Measurements from ENCODE around the gene PARN. TPM values are rescaled to one million over a fixed set of nuclear protein-coding genes. Genes with fewer than 3 reads are reported as not detected.

The PARN gene
- total RNA-seq, result 32.3 and 41.6 TPM in 2 replicates

GRCh38 chr16:14629919-14630619 is at the start of gene PARN:
Gene PARN, minus strand, starts transcription at chr16:14630260. Its CDS starts 135 bp downstream, at chr16:14630125.

GRCh38 chr16:14632693-14633569 is 2.9 kb upstream of the PARN start, which contains the start of gene BFAR:
Gene BFAR, plus strand, starts transcription at chr16:14632951. Its CDS starts 11,396 bp downstream, at chr16:14644347.

Other genes with a start within 250 kb of the PARN start
- 101 and 102 TPM in 2 replicates for gene BFAR, start 2.7 kb upstream of the PARN start, total RNA-seq
- gene PLA2G10, start 64.0 kb upstream of the PARN start, total RNA-seq, result not detected in 2 replicates
- 0.33 and 1.2 TPM in 2 replicates for gene NPIPA3, start 73.2 kb upstream of the PARN start, total RNA-seq
- gene NPIPA2, start 112.3 kb upstream of the PARN start, total RNA-seq, result 0.33 and 1.2 TPM in 2 replicates
- 122 and 148 TPM in 2 replicates for gene NOMO1, start 203.5 kb upstream of the PARN start, total RNA-seq

Data from smooth muscle cell of trachea (primary cell).